ENCODE measurements around the gene C2CD3.
"Not testable (repeated sequence)": the region's sequence is repeated elsewhere in the genome, so short reads cannot be mapped to it uniquely, and the experiment has no call there.

The C2CD3 gene

DNA sequence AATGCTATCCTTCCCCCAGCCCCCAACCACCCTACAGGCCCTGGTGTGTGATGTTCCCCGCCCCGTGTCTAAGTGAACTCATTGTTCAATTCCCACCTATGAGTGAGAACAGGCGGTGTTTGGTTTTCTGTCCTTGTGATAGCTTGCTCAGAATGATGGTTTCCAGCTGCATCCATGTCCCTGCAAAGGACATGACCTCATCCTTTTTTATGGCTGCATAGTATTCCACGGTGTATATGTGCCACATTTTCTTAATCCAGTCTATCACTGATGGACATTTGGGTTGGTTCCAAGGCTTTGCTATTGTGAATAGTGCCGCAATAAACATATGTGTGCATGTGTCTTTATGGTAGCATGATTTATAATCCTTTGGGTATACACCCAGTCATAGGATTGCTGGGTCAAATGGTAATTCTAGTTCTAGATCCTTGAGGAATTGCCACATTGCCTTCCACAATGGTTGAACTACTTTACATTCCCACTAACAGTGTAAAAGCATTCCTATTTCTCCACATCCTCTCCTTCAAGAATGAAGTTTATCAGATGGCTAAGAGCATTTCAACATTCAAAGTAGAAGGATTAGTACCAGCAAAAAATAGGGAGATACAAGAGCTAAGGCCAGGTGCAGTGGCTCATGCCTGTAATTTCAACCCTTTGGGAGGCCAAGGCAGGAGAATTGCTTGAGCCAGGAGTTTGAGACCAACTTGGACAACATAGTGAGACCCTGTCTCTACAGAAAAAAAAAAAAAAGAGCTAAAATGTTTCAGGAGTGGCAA, 50.4 kb downstream of the C2CD3 start:
- DNase-seq (ENCODE audit: low read depth) = not testable (repeated sequence)

DNA sequence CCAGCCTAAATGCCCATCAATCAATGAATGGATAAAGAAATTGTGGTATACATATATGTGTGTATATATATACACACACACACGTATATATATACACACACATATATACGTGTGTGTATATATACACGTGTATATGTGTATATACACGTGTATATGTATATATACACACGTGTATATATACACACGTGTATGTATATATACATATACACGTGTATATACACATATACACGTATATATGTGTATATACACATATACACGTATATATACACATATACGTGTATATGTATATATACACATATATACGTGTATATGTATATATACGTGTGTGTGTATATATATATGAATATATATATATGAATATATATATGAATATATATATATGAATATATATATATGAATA, 54.1 kb downstream of the C2CD3 start:
- DNase-seq (ENCODE audit: low read depth) = no peak

- DNase-seq (ENCODE audit: low read depth) = no peak
Observed at GRCh38 chr11:74112877-74113276, 57.9 kb downstream of the C2CD3 start.

DNA sequence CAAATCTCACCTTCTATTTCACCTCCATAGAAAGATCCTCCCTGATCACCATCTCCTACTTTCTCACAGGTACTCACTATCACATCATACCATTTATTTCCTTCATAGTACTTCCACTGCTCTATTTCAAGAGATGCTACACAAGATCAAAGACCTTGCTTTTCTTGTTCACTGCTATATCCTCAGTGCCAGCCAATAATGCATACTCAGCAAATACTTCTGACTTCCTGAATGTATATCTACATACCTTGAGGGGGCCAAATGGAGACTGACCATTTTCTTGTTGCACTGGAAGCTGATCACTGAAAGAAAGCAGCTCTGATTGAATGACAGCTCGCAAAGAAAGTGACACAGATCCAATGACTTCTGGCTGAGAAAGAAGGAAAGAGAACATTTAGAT, 64.7 kb downstream of the C2CD3 start:
- DNase-seq (ENCODE audit: low read depth) = no peak

GRCh38 chr11:74102321-74102720, 68.5 kb downstream of the C2CD3 start:
- DNase-seq (ENCODE audit: low read depth) = no peak

GRCh38 chr11:74100735-74101134, 70.1 kb downstream of the C2CD3 start:
- DNase-seq (ENCODE audit: low read depth) = no peak

DNA sequence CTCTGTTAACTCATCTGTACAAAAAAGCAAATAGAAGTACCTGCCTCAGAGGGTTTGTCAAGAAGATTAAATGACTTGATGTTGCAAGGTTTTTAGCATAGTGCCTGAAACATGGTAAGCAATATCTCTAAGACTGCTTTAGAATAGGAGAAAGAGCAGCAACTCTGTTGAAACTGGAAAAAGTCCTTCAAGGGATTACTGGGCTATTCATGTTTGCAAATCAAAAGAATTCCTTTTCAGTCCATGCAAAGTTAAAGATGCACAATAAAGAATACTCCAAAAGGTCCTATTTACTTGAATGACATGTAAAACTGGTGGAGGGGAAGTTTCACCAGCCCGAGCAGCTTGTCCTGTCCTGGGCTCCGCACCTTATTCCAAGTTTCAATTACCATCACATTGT, 70.6 kb downstream of the C2CD3 start:
- DNase-seq (ENCODE audit: low read depth) = no peak

- no peak for DNase-seq (ENCODE audit: low read depth)
Observed at GRCh38 chr11:74097686-74098237, 73.0 kb downstream of the C2CD3 start.

DNA sequence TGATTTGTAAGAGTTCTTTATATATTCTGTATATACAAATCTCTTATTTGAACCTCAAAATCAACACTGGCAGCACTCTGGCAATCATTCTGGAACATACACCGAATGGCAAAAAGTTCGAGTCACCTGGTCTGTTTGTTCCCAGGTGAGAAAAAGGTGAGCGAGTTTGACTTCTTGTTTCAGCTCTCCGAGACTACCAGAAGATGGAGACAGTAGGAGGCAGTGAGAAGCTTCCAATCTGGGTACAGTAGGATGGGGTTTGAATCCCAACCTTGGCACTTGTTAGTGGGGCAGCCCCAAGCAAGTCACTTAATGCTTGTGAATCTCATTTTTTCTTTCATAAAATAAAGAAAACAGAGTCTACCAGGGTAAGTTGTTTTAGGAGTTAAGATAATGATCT, 76.4 kb downstream of the C2CD3 start:
- DNase-seq (ENCODE audit: low read depth) = no peak

- DNase-seq (ENCODE audit: low read depth) = no peak
Observed at GRCh38 chr11:74092425-74092824, 78.4 kb downstream of the C2CD3 start.

DNA sequence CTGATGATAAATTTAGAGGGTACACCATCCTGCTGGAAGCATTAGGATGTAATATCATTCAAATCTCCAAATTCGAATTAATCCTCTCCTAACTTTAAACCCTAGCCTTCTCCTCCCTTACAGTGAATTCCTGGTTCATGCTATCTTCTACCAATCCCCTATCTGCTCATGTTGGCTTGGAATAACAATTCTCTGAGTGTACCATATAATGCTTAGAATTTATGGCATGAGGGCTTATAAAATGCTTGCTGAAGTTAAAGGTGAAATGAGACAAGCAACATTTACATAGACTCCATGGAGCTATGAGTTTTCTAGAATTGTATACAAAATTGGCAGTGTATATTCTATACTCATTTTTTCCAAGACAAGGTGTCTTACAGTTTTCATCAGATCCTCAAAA, 79.3 kb downstream of the C2CD3 start:
- DNase-seq (ENCODE audit: low read depth) = no peak

DNA sequence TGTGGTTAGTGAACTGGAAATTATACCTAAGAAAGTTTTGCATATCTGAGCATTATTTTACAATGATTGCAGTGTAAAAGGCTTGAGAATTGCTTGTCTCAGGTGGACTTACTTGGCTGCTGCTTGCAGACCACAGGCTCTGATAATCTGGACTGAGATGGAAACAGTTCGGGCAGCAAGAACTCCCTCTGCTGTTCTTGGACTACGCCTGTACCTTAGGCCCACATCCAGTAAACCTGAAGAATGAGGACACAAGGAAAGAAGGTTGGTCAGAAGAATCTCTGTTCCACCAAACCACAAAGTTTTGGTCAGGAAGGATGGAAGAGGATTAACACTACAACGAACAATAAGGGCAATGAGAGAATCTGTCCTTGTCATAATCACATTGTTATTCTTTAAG, 80.1 kb downstream of the C2CD3 start:
- DNase-seq (ENCODE audit: low read depth) = no peak

DNA sequence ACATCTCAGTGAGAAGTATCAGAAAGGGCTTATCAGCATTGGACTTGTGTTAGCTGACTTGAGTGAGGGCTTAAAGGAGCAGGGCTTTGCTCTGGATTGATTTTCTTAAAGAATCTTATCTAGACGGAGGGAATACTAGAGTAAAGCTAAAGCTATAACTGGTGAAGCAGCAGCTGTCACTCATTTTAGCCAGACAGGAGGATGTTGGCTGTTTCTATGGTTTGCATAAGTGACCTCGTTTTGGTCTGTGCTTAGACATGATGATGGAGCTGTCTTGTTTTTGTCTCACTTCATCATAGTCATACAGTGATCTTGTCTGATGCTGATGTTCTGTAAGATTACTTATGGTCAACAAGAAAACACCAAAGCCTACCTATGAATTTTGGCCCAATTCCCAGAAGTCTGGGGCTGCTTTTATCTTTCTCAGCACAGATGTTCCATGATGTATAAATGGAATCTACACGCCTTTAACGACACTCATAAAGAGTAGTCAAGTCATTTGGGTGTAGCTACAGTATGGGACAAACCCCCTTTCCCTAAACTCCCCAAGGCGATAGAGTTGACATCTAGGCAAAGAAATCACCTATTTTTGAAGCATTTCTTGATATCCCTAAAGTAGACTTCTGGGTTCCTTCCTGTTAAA, 84.4 kb downstream of the C2CD3 start:
- DNase-seq (ENCODE audit: low read depth) = no peak

DNA sequence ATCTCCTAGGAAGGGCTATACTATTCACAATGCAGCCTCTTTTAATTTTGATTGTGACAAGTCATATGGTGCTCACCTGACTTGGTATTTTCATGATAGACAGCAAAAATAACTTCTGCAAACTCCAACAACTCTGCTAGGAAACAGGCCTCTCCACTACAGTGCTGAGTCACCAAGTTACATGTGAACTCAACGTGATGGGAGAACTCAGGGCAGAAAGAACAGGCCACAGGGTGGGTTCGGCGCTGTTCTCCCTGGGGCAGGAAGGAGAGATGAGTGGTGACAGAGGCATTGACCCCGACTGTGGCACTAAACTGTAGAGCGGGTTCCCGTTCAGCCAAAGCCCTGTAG, 85.3 kb downstream of the C2CD3 start:
- DNase-seq (ENCODE audit: low read depth) = no peak

DNA sequence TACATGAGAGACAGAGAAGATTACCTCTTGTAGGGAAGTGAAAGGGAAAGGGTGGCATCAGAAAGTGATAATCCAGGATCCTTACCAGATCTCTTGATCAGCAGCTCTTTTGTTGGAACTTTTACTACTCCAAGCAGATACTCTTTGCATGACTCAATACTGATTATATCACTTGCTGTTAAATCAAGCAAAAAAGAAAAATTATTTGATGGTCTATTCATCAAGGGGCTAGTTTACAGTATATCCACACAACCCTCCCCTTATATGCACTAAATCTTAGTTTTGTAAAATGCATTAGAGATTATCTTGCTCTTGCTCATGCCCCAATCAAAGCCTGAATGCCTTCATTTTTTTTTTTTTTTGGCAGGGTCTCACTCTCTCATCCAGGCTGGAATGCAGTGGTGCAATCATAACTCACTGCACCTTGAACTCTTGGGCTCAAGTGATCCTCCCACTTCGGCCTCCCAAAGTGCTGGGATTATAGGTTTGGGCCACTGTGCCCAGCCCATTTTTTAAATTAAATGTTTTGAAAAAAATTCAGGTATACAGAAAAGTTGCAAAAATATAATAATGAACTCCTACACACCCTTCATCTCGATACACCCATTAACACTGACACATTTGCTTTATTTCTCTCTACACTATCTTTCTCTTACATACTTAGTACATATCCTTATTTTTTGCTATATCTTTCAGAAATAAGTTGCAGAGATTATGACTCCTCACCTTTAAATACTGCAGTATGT, 85.8 kb downstream of the C2CD3 start:
- no peak for DNase-seq (ENCODE audit: low read depth)

DNA sequence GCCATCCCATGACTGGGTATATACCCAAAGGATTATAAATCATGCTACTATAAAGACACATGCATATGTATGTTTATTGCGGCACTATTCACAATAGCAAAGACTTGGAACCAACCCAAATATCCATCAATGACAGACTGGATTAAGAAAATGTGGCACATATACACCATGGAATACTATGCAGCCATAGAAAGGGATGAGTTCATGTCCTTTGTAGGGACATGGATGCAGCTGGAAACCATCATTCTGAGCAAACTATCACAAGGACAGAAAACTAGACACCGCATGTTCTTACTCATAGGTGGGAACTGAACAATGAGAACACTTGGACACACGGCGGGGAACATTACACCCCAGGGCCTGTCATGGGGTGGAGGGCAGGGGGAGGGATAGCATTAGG, 86.9 kb downstream of the C2CD3 start:
- DNase-seq (ENCODE audit: low read depth) = not testable (repeated sequence)

DNA sequence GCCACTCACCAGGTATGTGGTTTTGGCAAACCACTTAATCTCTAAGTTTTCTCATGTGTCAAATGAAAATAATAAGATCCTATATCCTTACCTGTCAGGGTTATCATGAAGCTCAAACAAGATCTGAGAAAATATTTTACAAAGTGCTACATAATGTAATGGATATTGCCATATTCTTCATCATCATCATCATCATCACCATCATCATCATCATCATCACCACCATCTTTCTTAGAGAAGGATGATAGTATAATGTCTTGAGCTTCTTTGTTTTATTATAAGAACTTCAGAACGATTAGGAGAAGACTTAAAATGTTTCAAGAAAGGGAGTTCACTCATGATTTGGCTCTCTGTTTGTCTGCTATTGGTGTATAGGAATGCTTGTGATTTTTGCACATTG, 89.4 kb downstream of the C2CD3 start:
- no peak for DNase-seq (ENCODE audit: low read depth)

DNA sequence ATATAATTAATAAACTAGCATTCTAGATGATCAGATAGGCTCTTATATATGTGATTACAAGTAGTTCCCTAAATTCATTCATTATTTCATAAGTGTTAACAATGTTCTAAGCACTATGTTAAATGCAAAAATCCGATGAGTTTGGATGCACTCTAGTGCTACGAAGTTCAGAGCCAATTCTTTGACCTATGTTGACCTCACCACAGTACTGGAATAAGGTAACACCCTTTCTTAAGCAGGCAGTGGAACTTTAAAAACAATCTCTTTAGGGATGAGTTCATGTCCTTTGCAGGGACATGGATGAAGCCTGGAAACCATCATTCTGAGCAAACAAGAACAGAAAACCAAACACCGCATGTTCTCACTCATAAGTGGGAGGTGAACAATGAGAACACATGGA, 93.6 kb downstream of the C2CD3 start:
- DNase-seq (ENCODE audit: low read depth) = no peak

GRCh38 chr11:74072721-74073120, 98.1 kb downstream of the C2CD3 start:
- DNase-seq (ENCODE audit: low read depth) = no peak

DNA sequence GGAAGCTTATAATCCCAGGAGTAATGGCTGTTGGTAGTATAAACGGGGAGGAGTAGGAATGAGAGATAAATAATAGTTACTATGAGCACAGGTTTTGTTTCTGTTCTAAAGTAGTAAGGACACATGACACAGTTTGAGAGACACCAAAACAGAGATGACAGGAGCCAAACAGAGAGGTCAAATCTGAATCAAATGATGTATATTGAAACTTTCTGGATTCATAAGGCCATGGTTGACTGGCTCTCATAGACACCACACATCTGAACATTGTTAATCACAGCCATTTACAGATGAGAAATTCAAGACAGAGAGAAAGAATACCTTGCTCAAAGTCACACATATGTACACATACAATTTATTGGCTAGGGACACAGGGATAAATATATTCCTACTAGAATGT, 98.5 kb downstream of the C2CD3 start:
- no peak for DNase-seq (ENCODE audit: low read depth)

GRCh38 chr11:74070723-74071492, 99.9 kb downstream of the C2CD3 start:
- DNase-seq (ENCODE audit: low read depth) = no peak

Measured in fibroblast of gingiva (primary cell).